GM19238 (cell line): Measurements from ENCODE around the gene RASGRP2.

Source experiments
- DNase-seq: peaks from one replicate; pipeline ENCODE4 v3.0.0; 2011; ENCODE audit warnings: low spot score; ENCODE audit not compliant: insufficient read length

The RASGRP2 gene

DNA sequence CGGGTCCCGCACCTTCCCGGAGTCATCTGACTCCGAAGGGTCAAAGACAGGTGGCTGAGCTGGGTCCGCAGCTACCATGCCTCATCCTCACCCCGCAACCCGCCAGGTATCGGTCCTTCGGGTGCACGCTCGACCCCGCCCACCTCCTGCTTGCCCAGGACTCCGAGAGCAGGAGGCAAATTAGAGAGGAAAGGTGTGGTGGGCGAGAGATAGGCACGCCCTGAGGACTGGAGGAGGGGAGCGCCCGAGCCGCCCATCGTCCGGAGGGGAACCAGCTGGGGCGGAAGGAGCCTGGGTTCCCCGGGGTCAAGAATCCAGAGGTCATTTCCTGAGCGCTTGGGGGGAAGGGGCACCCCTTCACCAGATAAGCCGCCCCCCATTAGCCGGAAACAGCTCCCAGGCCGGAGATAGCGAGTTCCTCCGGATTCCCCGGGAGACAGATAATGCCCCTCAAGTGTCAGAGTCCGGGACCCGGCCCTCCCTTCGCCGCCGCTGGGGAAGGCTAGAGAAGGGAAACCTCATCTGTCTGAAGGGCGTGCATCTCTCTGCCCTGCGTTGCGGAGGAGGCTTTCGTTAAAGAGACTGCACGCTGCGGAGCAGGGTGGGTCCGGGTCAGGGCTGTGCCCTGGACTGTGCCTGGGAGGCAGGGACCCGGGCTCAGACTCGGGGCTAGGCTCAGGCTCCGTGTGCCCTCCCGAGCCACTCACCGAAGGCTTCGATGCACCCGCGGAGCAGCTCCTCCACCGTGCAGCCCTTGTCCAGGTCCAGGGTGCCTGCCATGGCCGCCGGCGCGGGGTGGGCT lies 1.7 kb downstream of the RASGRP2 start:
- peak; percentile 56 for DNase-seq

DNA sequence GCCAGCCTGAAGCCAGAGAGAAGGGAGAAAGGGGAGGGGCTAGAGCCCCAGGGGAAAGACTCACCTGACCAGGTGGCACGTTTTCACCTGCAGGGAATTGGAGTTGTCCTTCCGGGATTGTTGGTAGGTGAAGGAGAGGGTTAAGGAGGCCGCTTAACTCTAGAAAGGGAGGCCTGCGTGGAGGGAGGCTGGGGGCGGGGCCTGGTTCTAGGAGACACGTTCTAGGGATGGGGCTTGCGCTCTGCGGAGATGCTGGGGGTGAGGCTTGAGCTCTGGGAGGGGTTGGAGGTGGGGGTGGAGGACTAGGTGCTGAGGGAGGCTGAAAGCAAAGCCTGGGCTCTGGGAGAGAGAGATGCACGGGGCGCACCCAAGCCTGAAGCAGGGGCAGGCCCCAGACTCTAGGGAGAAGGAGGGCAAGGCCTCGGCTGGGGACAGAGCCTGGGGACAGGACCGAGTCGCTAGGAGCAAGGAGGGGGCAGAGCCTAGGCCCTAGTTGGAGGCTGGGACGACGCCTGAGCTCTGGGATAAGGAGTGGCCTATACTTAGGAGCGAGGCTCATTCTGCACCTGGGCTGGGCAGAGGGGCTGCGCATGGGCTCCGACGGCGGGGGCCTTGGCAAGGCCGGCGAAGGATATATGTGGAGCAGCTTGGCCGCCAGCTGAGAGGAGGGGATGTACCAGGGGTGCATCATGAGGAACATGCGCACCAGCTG lies 2.4 kb downstream of the RASGRP2 start:
- DNase-seq, result no peak

DNA sequence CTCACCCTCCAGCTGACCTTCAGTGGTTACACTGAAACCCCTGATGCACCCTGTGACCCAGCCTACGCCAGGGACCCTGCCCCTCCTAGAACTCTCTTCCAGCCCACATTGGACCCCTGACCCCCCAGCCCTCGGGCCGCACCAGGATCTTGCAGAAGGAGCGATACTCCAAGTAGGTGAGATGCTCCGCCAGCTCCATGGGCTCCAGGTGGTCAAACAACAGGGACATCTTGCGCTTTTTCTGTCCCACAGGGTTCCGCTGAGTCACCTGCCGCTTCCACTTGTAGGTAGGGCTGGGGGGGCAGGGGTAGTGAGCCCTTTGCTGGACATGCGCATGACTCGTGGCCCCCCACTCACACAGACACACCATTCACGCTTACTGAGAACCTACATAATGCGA lies 4.1 kb downstream of the RASGRP2 start:
- no peak for DNase-seq

DNA sequence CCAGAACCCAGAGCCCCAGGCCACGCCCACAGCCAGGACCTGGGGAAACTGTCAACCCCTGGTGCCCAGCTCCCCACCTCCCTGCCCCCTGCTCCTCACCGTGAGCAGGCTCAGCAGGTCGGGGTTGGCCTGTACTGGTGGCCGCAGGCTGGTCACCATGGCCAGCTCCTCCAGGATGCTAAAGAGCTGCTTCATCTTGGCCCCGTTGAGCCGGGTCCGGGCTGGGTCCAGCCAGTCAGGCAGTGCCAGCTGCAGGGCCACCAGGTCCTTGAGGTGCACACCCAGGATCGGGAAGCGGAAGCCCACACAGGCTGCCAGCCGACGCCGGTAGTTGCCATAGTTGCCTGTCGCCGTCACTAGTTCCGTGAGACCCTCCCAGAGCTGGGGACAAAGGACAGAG lies 7.3 kb downstream of the RASGRP2 start:
- DNase-seq, result no peak

DNA sequence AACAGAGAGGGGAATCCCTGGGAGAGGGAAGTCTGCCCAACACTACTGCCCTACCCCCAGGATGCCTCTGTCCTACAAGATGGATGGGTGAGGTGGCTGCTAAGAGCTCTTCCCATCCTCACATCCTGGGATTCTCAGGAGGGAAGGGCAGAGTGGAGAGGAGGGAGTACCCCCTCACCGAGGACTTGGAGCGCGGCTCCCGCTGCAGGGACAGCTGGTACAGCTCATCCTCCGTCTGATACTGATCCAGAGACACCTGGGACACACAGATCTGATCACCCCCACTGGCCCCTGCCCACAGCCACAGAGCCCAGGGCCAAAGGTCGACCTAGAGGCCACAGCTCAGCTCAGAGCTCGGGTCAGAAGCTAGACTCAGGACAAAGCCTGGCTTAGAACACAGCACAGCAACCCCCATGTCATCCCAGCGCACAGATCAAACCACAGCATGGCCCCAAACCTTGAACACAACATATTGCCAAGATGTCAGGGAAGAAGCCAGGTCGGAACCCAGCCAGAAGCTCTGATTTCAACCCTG lies 8.2 kb downstream of the RASGRP2 start:
- DNase-seq, result no peak

DNA sequence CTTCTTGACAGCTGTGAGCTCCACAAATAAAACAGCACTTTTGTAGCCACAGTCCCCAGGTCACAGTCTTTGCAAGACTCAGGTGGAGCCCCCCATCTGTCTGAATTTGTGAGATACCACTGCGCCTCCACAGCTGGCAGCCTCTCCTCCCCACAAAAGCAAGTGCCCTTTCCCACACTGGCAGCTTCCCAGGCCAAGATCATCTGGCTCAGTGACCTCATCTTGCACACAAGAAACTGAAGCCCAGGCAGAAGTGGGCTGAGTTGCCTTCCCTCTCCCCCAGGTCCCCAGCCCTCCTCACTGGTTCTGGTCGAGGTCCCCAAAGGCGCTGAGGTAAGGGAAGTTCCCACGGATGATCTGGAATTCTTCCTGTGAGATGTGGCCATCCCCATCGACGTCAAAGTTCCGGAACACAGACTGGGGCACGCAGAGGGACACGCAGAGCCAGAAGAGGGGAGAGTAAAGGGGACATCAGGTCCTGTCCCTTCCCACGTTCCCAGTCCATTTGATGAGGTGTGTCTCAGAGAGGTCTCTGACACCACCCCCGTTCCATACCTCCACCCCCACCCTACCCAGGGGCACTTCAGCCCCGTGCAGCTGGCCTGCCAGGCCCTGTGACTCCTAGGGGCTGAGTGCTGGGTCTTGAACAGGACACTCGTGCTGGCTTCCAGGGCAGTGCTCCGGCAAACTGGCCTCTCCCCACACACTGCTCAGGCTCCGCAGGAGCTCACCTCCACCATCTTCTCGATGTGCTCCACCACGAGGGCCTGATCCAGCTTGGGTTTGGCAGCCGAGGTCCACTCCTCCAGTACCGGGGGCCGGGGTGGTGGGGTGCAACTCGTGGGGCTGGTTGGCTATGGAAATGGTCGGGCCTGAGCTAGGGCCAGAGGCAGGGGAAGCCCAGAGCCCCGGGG lies 8.9 kb downstream of the RASGRP2 start:
- no peak for DNase-seq

DNA sequence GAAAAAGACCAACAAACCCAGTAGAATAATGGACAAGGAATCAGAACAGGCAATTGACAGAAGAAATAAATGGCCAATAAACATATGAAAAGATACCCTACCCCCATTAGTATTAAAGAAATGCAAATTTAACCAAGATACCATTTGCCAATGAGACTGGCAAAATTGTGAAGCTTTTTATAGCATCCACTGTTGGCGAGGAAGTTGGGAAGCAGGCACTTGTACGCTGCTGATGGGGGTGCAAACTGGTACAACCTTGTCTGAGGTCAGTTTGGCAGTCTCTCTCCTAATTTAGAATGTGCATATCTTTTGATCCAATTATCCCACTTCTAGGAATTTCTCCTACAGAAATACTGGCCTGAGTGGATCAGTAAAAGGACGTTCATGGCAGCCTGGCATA lies 12.3 kb downstream of the RASGRP2 start:
- no peak for DNase-seq

DNA sequence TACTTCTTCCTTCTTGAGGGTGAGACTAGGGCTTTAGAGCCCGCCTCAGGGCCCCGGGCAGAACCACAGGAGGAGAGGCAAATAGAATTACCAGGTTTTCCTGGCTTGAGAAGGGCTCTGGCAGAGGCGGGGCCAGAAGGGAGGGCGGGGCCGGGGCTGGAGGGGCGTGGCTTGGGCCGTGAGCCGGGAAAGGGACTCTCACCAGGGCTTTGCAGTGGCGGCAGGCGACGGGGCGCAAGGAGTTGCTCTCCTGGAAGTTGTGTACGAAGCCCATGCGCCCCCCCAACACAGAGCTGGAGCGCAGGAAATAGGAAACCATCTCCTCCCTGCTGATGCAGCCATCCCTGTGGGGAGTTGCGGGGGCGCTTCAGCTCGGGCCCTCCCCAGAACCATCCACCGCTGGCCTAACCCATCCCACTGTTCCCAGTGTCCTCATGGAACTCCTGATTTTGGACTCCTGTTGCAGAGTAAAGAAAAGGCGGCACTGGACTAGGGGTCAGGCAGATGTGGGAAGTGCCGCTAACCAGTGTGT lies 14.0 kb downstream of the RASGRP2 start:
- no peak for DNase-seq

DNA sequence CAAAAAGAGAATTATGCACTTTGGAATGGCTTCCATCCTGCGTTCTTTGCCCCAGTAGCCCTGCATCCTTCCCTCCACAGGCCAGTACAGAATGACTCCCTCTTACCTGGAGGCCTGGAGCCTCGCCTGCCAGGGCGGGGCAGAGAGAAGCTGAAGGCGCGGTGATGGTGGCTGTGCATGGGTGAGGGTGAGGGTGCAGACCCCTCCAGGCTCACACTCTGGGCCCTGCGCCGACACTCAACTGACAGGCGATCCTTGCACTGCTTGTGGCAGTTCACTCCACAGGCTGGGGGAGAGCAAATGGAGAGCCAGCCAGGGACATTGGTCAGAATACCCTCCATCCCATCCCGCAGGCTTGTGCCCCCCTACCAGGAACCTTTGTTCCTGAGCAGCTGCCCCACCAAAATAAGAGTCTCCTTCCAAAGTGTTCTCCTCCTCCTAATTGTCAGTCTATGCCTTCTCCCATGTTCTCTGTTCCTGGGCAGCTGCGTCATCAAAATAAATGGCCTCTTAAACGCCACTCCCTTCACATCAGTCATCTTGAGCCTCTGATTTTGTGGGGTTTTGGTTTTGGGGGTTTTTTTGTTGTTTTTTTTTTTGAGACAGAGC lies 15.1 kb downstream of the RASGRP2 start:
- DNase-seq, result no peak

DNA sequence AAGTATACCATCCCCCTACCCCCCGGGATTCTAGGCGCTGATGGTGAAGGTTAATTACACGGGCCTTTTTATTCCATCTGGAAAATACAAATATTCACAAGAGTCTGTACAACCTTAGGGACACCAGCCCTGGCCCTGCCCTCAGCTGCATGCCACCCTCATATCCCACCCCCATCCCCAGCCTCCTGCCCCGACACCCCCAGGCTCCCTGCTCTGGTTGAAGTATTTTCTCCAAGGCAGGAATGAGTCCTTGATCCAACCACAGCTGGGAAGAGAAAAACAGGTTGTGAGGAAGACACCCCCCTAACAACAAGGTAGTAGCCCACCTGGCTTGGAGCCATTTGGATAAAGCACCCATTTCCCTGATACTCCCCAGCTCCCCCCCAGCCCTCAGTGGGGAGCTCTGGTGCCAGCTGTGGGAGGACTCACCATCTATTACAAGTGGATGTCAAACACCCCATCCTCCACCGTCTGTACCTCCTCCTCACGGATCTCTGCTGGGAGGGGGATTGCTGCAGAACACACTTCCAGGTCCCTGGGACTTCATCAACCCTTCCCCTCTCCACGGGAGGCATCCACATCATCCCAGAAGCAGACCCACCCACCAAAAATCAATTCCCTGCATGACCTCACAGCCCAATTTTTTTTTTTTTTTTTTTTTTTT lies 16.9 kb downstream of the RASGRP2 start:
- no peak for DNase-seq

DNA sequence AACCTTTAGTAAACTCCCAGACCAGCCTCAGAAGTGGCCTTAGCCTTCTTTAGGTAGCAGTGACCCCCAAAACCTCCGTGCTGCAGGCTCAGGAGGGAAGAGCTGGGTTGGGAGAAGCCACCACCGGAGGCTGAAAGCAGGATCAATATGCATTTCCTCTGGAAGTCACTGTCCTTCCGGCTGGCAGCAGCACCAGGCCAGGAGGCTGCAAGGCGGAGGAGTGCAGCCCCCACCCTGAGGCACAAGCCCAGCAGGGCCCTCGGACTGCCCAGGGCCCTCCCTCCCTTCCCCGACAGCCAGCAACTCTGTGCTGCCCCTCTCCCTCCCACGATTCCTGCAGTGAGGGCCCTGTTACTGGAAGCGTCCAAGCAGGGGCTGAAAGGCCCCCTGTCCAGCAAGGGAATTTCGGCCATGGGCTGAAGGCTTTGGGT lies 17.7 kb downstream of the RASGRP2 start:
- no peak for DNase-seq

DNA sequence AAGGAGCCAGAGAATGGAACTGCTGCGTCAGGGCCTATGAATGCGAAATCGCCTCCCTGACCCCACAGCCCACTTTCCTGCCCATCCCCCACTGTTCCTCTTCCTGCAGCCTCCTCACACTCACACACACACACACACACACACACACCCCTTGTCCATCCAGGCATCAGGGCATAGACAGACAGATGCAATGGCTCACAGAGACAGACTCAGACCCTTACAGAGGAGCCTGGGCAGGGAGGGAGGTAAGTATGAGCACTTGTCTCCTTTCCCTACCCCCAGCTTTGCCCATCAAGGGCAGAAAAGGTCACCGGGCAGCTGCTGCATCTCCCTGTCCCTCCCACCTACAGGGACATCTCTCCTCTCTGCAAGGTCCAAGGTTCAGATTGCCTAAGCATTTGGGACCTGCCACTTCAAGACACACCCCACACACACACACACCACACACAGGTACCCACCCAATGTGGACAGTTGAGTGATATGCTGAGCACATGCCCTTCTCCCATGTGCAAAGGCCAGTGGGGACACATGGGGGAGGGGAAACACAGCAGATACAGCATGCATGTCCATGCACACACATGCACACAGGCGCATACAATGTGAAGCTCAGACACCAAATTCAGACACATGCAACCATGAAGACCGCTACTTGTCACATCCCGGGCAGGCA lies 18.9 kb downstream of the RASGRP2 start:
- DNase-seq, result no peak

DNA sequence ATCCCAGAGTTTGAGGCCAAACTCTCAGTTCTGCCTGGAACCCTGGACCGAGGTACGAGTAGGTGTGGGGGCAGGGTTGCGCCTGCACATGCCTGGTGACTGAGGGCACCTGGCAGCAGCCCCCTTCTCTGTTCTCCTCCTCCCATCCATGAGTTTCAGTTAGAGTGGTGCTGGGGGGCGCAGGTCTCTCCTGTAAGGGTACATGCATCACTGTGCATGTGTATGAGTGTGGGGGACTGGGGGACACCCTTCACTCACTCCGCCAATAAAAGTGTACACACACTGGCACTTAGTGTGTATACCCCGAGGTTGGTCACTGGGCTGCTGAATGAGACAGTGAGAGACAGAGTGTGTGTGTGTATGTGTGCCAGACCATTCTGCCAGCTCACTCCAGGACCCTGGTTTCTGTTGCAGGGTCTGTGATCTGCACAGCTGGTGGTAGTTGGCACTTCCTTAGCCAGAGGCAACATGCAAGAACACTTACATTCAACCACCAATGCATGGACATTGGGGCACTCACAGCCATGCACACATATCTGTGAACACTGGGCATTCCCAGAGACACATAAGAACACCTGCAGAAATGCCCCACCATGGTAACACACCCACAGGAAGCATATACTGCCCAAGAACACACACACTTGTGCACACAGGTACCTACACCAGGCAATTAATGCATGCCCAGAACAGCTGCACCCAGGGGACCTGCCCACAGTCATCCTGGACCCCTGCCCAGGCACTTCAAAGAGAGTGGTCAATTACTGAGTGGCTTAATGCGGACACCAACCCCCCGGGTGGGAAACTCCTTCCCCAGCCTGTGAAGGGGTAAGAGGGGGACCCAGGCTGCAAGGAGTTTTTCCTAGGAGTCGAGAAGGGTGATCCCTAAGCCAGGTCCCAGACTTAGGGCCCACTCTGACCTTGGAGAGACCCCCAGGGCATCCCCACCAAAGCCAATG lies 19.8 kb downstream of the RASGRP2 start:
- DNase-seq, result no peak

DNA sequence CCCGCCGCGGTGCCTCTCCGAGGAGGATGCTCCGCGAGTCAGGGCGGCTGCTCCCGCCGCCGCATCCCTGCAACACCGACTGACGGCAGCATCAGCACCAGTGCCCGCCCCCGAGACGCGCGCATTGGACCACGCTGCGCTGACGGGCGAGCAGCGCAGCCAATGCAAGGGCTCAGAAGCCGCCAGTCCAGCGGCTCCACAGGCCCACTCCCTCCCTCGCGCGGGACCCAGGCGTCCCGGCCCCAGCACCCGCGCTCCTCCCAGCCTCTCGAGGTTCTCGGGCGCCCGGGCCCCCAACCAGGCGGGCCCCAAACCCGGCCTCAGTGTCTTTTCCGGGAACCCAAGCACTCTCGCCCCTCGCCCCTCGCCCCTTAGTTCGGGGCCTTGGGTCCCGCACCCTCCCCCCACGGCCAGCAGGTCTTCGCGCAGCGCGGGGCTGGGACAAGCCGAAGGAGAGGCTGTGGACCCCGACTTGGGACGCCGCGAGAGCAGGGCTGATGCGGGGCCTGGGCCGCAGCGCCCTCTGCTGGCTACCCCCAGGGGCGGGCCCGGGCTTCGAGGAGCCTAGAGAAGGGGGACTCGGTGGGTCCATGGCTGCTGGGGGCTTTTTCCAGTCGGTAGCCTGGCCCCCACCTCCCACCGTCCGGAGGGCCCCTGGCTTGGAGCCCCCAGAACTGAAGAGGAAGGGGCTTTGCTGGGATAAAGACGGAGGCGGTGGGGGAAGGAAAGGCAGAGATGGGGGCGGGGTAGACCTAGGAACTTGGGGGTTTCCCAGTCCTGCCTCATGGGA lies 20.6 kb downstream of the RASGRP2 start, which contains the start of gene NRXN2:
Gene NRXN2, minus strand, starts transcription at position 81 of the 790 bp plus-strand sequence. CDS start 9,498 bp downstream, outside the sequence.
- peak; percentile 96 for DNase-seq

DNA sequence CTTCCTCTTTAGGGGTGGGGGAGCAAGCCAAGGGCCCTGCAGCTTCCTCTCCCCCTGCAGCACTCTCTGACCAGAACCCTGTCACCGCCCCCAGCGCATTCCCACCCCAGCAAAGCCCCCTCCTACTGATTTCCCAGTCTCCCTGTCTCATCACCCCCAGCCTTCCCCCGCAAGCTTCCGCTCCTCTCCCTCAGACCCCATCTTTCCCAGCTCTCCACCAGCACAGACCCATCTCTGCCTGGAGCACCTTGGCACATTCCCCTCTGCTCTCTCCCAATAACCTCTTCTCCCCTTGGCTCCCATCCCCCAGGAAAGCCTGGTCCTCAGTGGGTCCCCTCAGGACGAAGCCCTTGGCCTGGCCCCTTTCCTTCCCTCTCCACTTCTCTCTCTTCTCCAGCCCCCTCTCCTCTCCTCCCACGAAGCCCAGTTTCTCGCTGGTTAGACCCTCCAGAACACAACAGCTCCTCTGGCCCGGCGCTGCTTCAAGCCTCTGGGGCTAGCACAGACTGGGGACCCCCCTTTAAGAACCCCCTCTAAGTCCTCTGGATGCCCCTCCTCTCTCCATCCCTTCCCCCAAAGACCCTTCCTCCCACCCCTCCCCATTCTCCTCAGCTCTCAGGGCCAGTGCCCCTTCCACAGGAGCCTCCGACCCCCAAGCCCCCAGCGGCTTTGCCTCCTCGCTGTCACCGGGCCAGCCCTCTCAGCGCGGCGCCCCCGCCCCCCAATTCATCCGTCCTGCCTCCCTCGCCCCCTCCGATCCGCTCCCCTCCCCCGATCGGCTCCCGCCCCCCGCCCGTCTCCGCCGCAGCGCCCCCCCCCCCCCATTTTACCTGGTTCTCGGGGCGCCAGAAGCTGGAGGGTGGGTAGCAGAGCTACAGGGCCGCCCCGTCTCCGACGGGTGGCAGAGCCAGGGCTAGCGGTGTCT lies 21.5 kb downstream of the RASGRP2 start:
- no peak for DNase-seq

DNA sequence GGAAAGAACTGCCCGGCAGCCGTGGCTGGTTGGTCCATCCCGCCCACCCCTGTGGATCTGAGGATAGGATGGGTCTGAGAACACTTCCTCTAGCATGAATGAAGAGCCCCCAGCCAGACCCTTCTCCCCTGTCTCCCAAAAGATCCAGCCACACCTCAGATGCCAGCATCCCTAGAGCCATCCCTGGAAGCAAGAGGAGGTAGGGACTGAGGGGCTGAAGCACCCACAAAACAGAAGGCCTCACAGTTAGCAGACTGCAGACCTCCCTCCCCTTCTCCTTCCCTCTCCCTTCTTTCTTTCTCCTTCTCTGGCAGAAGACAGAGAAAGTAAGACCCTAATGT lies 22.6 kb downstream of the RASGRP2 start:
- DNase-seq, result no peak
